Ovary (tissue), 9 donors: ENCODE data around the gene TTLL12. TPM values are rescaled to one million over a fixed set of nuclear protein-coding genes. Genes with fewer than 3 reads are reported as not detected.
A peak's percentile ranks its signal among the peaks of the same experiment; 100 is the strongest.

Source experiments
- DNase-seq, 5 donors: peaks; one replicate each; pipeline ENCODE4 v3.0.0-alpha.2; 2019 to 2020
- H3K27ac ChIP-seq, 2 donors: fragments of 200-600 bp; one replicate each; pipeline versions ENCODE4 v1.5.1 to v1.8.0; 2019 to 2022
- H3K27me3 ChIP-seq: fragments of 200-600 bp; one replicate; pipeline ENCODE4 v1.8.0; 2022
- H3K36me3 ChIP-seq: fragments of 200-600 bp; sonication (generic); one replicate; pipeline ENCODE4 v1.5.1; 2019
- H3K4me1 ChIP-seq: one replicate; pipeline ENCODE4 v1.8.1; 2013; ENCODE audit warnings: mild to moderate bottlenecking, moderate library complexity; ENCODE audit not compliant: insufficient read depth
- H3K4me3 ChIP-seq: fragments of 200-600 bp; sonication (generic); one replicate; pipeline ENCODE4 v1.5.1; 2017
- H3K9me3 ChIP-seq, 2 donors: fragments of 200-600 bp in 1 of 2; sonication (generic) in 1 of 2; one replicate each; pipeline versions ENCODE4 v1.5.1 to v1.8.1; 2013 to 2019; ENCODE audit warnings: mild to moderate bottlenecking in 1 of 2, moderate library complexity in 1 of 2
- CTCF ChIP-seq, 3 donors: fragments of 450-650 bp in 2 of 3; fragments of 200-600 bp in 1 of 3; IDR thresholded peaks; one replicate each; pipeline versions ENCODE4 v1.5.1 to v1.8.0; 2016 to 2022; ENCODE audit warnings: antibody characterized with exemption in 3 of 3, mild to moderate bottlenecking in 1 of 3
- EP300 ChIP-seq: sonication (generic); formaldehyde crosslinking; IDR thresholded peaks from one replicate; pipeline ENCODE4 v1.6.1; 2017; ENCODE audit warnings: antibody characterized with exemption
- POLR2A ChIP-seq: fragments of 450-650 bp; IDR thresholded peaks from one replicate; pipeline ENCODE4 v1.6.1; 2017; ENCODE audit warnings: antibody characterized with exemption, mild to moderate bottlenecking, moderate library complexity
- WGBS, 3 donors: extraction: QIAGEN DNeasy Blood & Tissue Kit in 1 of 3; methylation state at CpG; one replicate each; pipeline versions ENCODE4 v1.1.5 to v1.1.7; 2013 to 2017; 5-methylcytosine and 5-hydroxymethylcytosine counted together
- intact Hi-C, 4 donors: fragments of 100-400 bp; cut with DNase I; formaldehyde crosslinking; loops; one replicate each; pipeline versions ENCODE4 v1.11.0 to v1.15.1; 2022 to 2023
- polyA plus RNA-seq, 2 donors: library from polyadenylated mRNA; stranded (reverse); fragments of 200-250 nt in 1 of 2; fragments of 350-450 nt in 1 of 2; fragmentation: Illumina TruSeq in 1 of 2; extraction: RNeasy Lipid Tissue Mini Kit (QIAGEN cat#74804) in 1 of 2; gene quantifications; one replicate each; pipeline ENCODE4 v1.2.3, GENCODE V29; 2013 to 2014
- total RNA-seq, 7 donors: library from RNA; depleted of rRNA in 2 of 7; stranded (reverse); fragments of >200 nt in 2 of 7; fragmentation: NEBNext Ultra II Directional in 3 of 7; extraction: Animal tissue kit (Norgen Biotek cat#: 25700) in 3 of 7; gene quantifications; one replicate each; pipeline versions ENCODE4 v1.1.0 to v1.2.4, GENCODE V29; 2016 to 2023
- donor health status: DM: no; HTN: no; CAD: no; lungs with moderate emphysema.
- donor health status: DM: no; HTN: no; CAD: no.
- donor health status: Bipolar disorder and iron deficiency.
- donor health status: DM: yes; HTN: yes; CAD: no.
- donor health status: DM: no; HTN: no; CAD: no.
- donor health status: DM: yes; HTN: yes; CAD: no.

TTLL12 gene
- total and polyA plus RNA-seq, 9 donors, result 5.8 to 68.4 (median 41.1) TPM

GRCh38 chr22:43173976-43174720 is 12.8 kb downstream of the TTLL12 start:
- Histone ChIP-seq H3K27ac (no peak overlapping the region), H3K4me1 (no peaks in the 10 kb centered on the region), H3K27me3 (no peaks in the 10 kb centered on the region), H3K9me3 (no peaks in the 10 kb centered on the region), H3K36me3 (peaks cover 7% of the 10 kb centered on the region), H3K4me3 (no peak overlapping the region)
- WGBS, 3 donors, result 93 to 95% (median 94%) methylated on average over 37 to 39 of the region's 39 CpGs
- intact Hi-C loops, result no loop called here
- TF ChIP-seq EP300 (no peak), CTCF (IDR thresholded peaks at IDR 0.05) (no peak), POLR2A (no peak)
- DNase-seq, result peak in 1 of 5 donors; percentile 31

- WGBS, 3 donors, result 96 to 98% (median 96%) methylated on average over 9 of the region's 9 CpGs
- no peak for DNase-seq
- Histone ChIP-seq H3K9me3 (no peaks in the 10 kb centered on the region), H3K4me3 (no peak overlapping the region), H3K36me3 (peaks cover 7% of the 10 kb centered on the region), H3K4me1 (no peaks in the 10 kb centered on the region), H3K27me3 (no peaks in the 10 kb centered on the region), H3K27ac (no peak overlapping the region)
- TF ChIP-seq EP300, result no peak
- TF ChIP-seq CTCF (IDR thresholded peaks at IDR 0.05), result no peak
- no peak for TF ChIP-seq POLR2A
- intact Hi-C loops, result no loop called here
These were observed 13.4 kb downstream of the TTLL12 start for GRCh38 chr22:43173566-43173965.

- H3K27me3 ChIP-seq, result no peaks in the 10 kb centered on the region
- 92 to 95% (median 93%) methylated on average over 19 of the region's 19 CpGs for WGBS, 3 donors
- intact Hi-C loops, result no loop called here
- H3K4me1 ChIP-seq, result no peaks in the 10 kb centered on the region
- no peaks in the 10 kb centered on the region for H3K9me3 ChIP-seq
- H3K36me3 ChIP-seq, result peaks cover 7% of the 10 kb centered on the region
- H3K4me3 ChIP-seq, result no peak overlapping the region
- TF ChIP-seq EP300 (no peak), CTCF (IDR thresholded peaks at IDR 0.05) (no peak), POLR2A (no peak)
- no peak for DNase-seq
- H3K27ac ChIP-seq, result no peak overlapping the region
These were observed 14.7 kb downstream of the TTLL12 start for GRCh38 chr22:43172191-43172590.

GRCh38 chr22:43171607-43172006 is 15.3 kb downstream of the TTLL12 start:
- WGBS, 3 donors, result 83 to 93% (median 85%) methylated on average over 7 to 12 of the region's 12 CpGs
- DNase-seq, result no peak
- intact Hi-C loops, result no loop called here
- peaks cover 7% of the 10 kb centered on the region for H3K36me3 ChIP-seq
- H3K4me1 ChIP-seq, result no peaks in the 10 kb centered on the region
- TF ChIP-seq EP300 (no peak), CTCF (IDR thresholded peaks at IDR 0.05) (no peak), POLR2A (no peak)
- no peak overlapping the region for H3K4me3 ChIP-seq
- no peaks in the 10 kb centered on the region for H3K9me3 ChIP-seq
- H3K27ac ChIP-seq, result no peak overlapping the region
- H3K27me3 ChIP-seq, result no peaks in the 10 kb centered on the region
